GM23248 (cell line): Measurements from ENCODE around the gene AVPR2.

Source experiments
- EZH2 ChIP-seq: fragments of 200-600 bp; sonication (generic); IDR thresholded peaks from 2 replicates; pipeline ENCODE4 v1.6.1; 2018; ENCODE audit warnings: antibody characterized with exemption, mild to moderate bottlenecking; ENCODE audit not compliant: insufficient read depth, poor library complexity, severe bottlenecking
- EZH2phosphoT487 ChIP-seq: fragments of 200-600 bp; sonication (generic); IDR thresholded peaks from 2 replicates; pipeline ENCODE4 v1.6.1; 2018; ENCODE audit warnings: antibody characterized with exemption, moderate library complexity, mild to moderate bottlenecking, low read depth; ENCODE audit not compliant: insufficient read depth

DNA sequence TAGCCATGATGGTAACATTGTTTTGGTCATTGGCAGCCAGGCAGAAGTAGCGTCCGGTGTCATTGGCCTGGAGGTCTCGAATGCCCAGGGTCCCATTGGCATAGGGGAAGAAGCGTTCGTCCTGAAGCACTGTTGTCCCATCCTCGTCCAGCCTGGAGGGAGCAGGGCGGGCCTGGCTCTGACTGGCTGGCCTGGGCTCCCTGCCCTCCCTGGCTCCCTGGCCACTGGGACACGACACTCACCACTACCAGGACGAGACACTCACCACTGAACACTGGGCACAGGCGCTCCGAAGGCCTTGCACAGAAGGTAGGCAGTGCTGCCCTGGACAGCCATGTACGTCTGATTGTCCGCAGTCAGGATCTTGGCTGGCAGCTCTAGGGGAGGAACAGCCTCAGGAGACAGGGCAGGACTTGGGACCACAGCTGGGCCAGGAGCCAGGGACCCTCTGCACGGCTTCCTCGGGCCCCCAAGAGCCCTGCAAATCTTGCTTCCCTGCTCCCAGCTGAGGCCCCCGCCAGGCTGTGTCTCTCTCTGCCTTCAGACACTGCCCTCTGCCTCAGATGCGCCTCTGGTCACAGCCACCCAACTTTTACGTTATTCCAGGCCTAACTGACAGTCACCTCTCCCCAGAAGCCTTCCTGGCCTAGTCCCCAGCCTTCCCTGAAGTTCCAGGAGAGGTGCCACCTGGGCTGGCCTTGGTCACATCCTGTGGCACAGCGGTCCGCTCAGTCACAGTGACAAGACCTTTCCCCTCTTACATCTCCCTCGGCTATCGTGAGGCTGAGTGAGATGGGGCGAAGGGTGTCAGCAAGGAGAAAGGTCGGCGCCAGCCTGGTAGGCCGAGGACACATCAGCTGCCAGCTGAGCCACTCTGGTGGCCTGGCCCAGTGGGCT, 35.6 kb upstream of the AVPR2 start:
- TF ChIP-seq EZH2phosphoT487 (no peak), EZH2 (no peak)
